ENCODE data around the gene IDE.
"Not testable (repeated sequence)": the region's sequence is repeated elsewhere in the genome, so short reads cannot be mapped to it uniquely, and the experiment has no call there.

DNA sequence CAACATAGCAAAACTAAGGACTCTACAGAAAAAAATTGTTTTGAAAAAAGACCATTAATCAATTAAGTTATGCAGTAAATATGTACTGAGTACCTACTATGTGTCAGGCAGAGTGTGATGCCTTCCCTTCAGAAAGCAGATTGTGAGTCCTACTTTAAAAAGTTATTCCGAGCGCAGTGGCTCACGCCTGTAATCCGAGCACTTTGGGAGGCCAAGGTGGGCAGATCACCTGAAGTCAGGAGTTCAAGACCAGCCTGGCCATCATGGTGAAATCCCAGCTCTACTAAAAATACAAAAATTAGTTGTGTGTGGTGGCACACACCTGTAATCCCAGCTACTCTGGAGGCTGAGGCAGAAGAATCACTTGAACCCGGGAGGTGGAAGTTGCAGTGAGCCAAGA, 4.2 kb downstream of the IDE start:
- TF ChIP-seq EZH2 (IDR thresholded peaks at IDR 0.05; ENCODE audit: insufficient read depth, poor library complexity, severe bottlenecking); EZH2phosphoT487 (IDR thresholded peaks at IDR 0.05; ENCODE audit: insufficient read depth, low read depth): not testable (repeated sequence)

Data from GM23248 (cell line).